ENCODE data around the gene CENPF.

Gene CENPF

DNA sequence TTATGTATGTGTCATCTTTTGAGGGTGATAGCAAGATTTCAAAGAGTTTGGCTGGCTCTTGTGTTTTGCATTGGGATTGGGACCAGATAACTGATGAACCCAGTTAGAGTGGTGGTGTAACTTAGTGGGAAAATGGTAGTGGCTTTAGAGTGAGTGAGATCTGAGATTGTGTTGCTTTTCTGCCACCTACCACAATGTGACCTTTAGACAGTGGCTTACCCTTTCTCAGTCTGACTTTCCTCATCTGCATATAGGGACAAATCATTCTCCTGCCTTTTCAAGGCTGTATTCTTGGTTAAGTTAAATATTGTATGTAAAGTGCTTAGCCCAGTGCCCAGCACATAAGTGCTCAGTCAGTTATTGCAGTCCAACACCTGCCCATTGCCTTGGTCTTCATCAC, 31.3 kb downstream of the CENPF start:
- Histone ChIP-seq H3F3A (ENCODE audit: insufficient read depth, low read length) (no peaks in the 10 kb centered on the region), H3K4me3 (ENCODE audit: low read depth, low read length, poor library complexity, severe bottlenecking) (no peak overlapping the region), H2AFZ (ENCODE audit: low read length) (no peak overlapping the region), H3K9me3 (ENCODE audit: low read length) (no peaks in the 10 kb centered on the region), H3K27ac (ENCODE audit: low read depth, low read length, poor library complexity, severe bottlenecking) (no peak overlapping the region), H3K9me2 (ENCODE audit: low read depth, low read length) (no peaks in the 10 kb centered on the region), H3K36me3 (ENCODE audit: insufficient read depth, low read length) (peaks cover 100% of the 10 kb centered on the region), H3K4me2 (ENCODE audit: low read length) (no peak overlapping the region), H4K20me1 (ENCODE audit: insufficient read depth, low read length) (no peaks in the 10 kb centered on the region), H3K9ac (ENCODE audit: low read length) (no peak overlapping the region), H3K27me3 (ENCODE audit: insufficient read depth, low read length) (no peaks in the 10 kb centered on the region), H3K4me1 (ENCODE audit: insufficient read depth, low read length, severe bottlenecking) (no peaks in the 10 kb centered on the region), H3K79me2 (ENCODE audit: insufficient read depth, low read length) (no peaks in the 10 kb centered on the region)
- TF ChIP-seq, protein P1, sequence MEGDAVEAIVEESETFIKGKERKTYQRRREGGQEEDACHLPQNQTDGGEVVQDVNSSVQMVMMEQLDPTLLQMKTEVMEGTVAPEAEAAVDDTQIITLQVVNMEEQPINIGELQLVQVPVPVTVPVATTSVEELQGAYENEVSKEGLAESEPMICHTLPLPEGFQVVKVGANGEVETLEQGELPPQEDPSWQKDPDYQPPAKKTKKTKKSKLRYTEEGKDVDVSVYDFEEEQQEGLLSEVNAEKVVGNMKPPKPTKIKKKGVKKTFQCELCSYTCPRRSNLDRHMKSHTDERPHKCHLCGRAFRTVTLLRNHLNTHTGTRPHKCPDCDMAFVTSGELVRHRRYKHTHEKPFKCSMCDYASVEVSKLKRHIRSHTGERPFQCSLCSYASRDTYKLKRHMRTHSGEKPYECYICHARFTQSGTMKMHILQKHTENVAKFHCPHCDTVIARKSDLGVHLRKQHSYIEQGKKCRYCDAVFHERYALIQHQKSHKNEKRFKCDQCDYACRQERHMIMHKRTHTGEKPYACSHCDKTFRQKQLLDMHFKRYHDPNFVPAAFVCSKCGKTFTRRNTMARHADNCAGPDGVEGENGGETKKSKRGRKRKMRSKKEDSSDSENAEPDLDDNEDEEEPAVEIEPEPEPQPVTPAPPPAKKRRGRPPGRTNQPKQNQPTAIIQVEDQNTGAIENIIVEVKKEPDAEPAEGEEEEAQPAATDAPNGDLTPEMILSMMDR (IDR thresholded peaks at IDR 0.05; ENCODE audit: low read length), result no peak
- TF ChIP-seq EZH2 (IDR thresholded peaks at IDR 0.05; ENCODE audit: borderline replicate concordance, low read length), result no peak

GRCh38 chr1:214635086-214635485, 32.1 kb downstream of the CENPF start:
- Histone ChIP-seq H3K4me1 (ENCODE audit: insufficient read depth, low read length, severe bottlenecking) (no peaks in the 10 kb centered on the region), H3K9me2 (ENCODE audit: low read depth, low read length) (no peaks in the 10 kb centered on the region), H3K4me3 (ENCODE audit: low read depth, low read length, poor library complexity, severe bottlenecking) (no peak overlapping the region), H3K36me3 (ENCODE audit: insufficient read depth, low read length) (peaks cover 100% of the 10 kb centered on the region), H3K9ac (ENCODE audit: low read length) (no peak overlapping the region), H3K27me3 (ENCODE audit: insufficient read depth, low read length) (no peaks in the 10 kb centered on the region), H3K27ac (ENCODE audit: low read depth, low read length, poor library complexity, severe bottlenecking) (no peak overlapping the region), H2AFZ (ENCODE audit: low read length) (no peak overlapping the region), H3K79me2 (ENCODE audit: insufficient read depth, low read length) (no peaks in the 10 kb centered on the region), H4K20me1 (ENCODE audit: insufficient read depth, low read length) (no peaks in the 10 kb centered on the region), H3F3A (ENCODE audit: insufficient read depth, low read length) (no peaks in the 10 kb centered on the region), H3K4me2 (ENCODE audit: low read length) (no peak overlapping the region), H3K9me3 (ENCODE audit: low read length) (no peaks in the 10 kb centered on the region)
- TF ChIP-seq EZH2 (IDR thresholded peaks at IDR 0.05; ENCODE audit: borderline replicate concordance, low read length), result no peak
- TF ChIP-seq, protein P1 (IDR thresholded peaks at IDR 0.05; ENCODE audit: low read length), result no peak

DNA sequence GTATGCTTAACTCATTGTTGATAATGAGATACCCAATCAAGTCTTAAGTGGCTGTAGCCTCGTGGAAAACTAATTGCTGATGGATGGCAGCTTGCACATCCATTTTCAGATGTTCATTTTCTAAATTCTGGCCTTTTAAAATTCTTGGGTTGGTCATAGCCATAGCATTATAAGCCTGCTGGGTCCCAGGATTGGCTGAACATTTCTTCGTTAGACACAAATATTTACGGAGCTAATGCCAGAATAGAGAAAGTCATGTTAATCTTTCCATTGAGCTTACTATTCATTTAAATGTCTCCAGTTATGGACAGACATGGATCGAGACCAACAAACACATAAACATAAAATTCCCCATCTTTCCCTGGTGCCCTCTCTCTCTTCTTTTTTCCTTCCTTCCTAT, 32.5 kb downstream of the CENPF start:
- Histone ChIP-seq H4K20me1 (ENCODE audit: insufficient read depth, low read length) (no peaks in the 10 kb centered on the region), H3K36me3 (ENCODE audit: insufficient read depth, low read length) (peaks cover 100% of the 10 kb centered on the region), H3K27me3 (ENCODE audit: insufficient read depth, low read length) (no peaks in the 10 kb centered on the region), H3K27ac (ENCODE audit: low read depth, low read length, poor library complexity, severe bottlenecking) (no peak overlapping the region), H3K9me2 (ENCODE audit: low read depth, low read length) (no peaks in the 10 kb centered on the region), H3K4me2 (ENCODE audit: low read length) (no peak overlapping the region), H2AFZ (ENCODE audit: low read length) (no peak overlapping the region), H3K9ac (ENCODE audit: low read length) (no peak overlapping the region), H3F3A (ENCODE audit: insufficient read depth, low read length) (no peaks in the 10 kb centered on the region), H3K79me2 (ENCODE audit: insufficient read depth, low read length) (no peaks in the 10 kb centered on the region), H3K4me1 (ENCODE audit: insufficient read depth, low read length, severe bottlenecking) (no peaks in the 10 kb centered on the region), H3K9me3 (ENCODE audit: low read length) (no peaks in the 10 kb centered on the region), H3K4me3 (ENCODE audit: low read depth, low read length, poor library complexity, severe bottlenecking) (no peak overlapping the region)
- TF ChIP-seq, protein P1 (IDR thresholded peaks at IDR 0.05; ENCODE audit: low read length), result no peak
- TF ChIP-seq EZH2 (IDR thresholded peaks at IDR 0.05; ENCODE audit: borderline replicate concordance, low read length), result no peak

Measured in OCI-LY1 (cell line).